ENCODE results near the gene MTCH1. TPM values are rescaled to one million over a fixed set of nuclear protein-coding genes. Genes with fewer than 3 reads are reported as not detected.
A peak's percentile ranks its signal among the peaks of the same experiment; 100 is the strongest.

The MTCH1 gene
- total RNA-seq, 2 donors from 2014 or later, result 97.9 to 133 TPM

DNA sequence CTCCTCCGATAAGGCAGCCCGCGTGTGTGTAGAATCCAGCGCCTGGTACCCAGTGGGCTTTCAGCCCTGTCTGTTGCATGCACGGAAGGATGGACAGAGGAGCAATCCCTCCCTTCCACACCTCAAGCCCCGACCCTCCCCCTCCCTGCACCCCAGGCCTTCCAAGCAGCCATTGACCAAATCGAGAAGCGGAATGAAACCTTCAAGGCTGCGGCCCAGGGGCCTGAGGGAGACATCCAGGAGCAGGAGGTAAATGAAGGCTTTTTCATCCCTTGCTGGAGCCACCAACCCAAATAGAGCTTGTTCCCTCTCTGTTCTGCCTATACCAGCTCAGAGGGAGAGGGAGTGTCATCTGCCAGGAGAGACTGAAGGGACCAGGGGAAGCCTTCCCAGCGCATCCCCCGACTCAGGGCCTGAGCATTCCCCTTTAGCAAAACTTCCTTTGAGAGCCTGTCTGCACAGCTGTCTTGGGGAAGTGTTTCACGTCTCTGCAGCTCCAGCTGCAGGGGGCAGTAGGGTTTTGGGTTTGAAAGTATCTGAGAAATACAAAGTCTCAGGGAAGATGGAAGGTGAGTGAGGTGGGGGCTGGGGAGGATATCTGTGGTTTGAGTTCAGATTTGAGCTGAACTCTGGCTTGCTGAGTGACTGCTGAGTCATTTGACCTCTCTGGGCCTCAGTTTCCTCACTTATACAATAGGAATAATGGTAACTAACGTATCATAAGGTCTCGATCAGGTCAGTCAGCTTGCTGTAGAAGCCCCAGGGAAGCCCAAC, 35.5 kb upstream of the MTCH1 start:
- Mint-ChIP-seq H3K36me3 (ENCODE audit: low read depth) (no peaks in the 10 kb centered on the region), H3K27ac (peak overlapping the region; percentile 96), H3K27me3 (no peaks in the 10 kb centered on the region), H3K4me1 (peaks cover 56% of the 10 kb centered on the region), H3K9me3 (no peaks in the 10 kb centered on the region), H3K4me3 (peak overlapping the region; percentile 78)
- peak; percentile 49 for ATAC-seq (replicated peaks)

DNA sequence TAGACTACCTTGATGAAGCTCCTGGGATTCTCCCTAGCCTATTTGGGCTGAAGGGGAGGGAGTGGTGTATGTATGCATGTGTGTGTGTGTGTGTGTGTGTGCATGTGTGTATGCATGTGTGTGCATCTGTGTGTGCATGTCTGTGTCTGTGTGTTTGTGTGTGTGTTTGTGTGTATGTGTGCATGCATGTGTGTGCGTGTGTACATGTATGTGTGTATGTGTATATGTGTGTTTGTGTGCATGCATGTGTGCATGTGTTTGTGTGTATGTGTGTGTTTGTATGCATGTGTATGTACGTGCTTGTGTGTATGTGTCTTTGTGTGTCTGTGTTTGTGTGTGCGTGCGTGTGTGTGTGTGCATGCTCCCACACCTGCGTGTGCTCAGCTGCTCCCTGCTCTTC, 34.8 kb upstream of the MTCH1 start:
- H3K27me3 Mint-ChIP-seq, result no peaks in the 10 kb centered on the region
- peaks cover 52% of the 10 kb centered on the region for H3K4me1 Mint-ChIP-seq
- H3K36me3 Mint-ChIP-seq (ENCODE audit: low read depth), result no peaks in the 10 kb centered on the region
- no peaks in the 10 kb centered on the region for H3K9me3 Mint-ChIP-seq
- ATAC-seq (replicated peaks), result no peak
- no peak overlapping the region for H3K4me3 Mint-ChIP-seq
- no peak overlapping the region for H3K27ac Mint-ChIP-seq

DNA sequence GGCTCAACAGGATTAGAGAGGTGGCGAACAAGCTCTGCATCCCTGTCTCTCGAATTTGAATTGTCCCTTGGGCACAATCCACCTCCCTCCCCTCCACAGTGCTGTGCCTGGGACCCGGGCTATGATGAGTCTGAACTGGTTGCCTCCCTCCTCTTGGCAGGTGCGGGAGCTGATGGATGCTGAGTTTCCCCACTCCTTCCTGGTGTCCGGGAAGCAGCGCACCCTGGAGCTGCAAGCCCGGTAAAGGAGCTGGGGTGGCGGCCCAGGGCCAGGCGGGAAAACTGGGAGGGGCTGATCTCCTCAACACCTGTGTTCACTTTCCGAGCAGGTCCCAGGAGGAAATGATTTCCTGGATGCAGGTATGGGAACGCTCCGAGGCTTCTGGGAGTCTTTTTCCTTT, 34.4 kb upstream of the MTCH1 start:
- Mint-ChIP-seq H3K4me3 (no peak overlapping the region), H3K9me3 (no peaks in the 10 kb centered on the region), H3K4me1 (peaks cover 50% of the 10 kb centered on the region), H3K36me3 (ENCODE audit: low read depth) (no peaks in the 10 kb centered on the region), H3K27me3 (no peaks in the 10 kb centered on the region), H3K27ac (no peak overlapping the region)
- ATAC-seq (replicated peaks), result no peak

DNA sequence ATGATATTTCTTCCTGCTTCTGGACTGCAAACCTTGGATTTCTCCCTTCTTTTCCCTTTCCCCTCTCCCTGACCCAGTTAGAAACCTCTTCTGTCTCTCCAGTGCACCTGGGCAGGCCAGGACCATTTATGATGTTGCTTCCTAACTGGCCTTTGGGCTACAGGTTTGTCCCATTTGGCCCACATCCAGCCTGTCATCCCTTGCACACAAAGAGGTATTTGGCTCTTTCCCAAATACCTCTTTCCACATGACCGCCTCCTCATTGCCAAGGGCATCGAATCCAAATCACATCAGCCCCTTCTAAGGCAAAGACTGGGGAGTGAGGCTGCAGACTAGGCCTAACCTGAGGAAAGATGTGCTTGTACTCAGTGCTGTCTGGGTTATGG, 33.1 kb upstream of the MTCH1 start:
- no peak overlapping the region for H3K4me3 Mint-ChIP-seq
- ATAC-seq (replicated peaks), result no peak
- H3K36me3 Mint-ChIP-seq (ENCODE audit: low read depth), result no peaks in the 10 kb centered on the region
- no peaks in the 10 kb centered on the region for H3K27me3 Mint-ChIP-seq
- peak overlapping the region; percentile 70 for H3K27ac Mint-ChIP-seq
- peaks cover 44% of the 10 kb centered on the region for H3K4me1 Mint-ChIP-seq
- H3K9me3 Mint-ChIP-seq, result no peaks in the 10 kb centered on the region

DNA sequence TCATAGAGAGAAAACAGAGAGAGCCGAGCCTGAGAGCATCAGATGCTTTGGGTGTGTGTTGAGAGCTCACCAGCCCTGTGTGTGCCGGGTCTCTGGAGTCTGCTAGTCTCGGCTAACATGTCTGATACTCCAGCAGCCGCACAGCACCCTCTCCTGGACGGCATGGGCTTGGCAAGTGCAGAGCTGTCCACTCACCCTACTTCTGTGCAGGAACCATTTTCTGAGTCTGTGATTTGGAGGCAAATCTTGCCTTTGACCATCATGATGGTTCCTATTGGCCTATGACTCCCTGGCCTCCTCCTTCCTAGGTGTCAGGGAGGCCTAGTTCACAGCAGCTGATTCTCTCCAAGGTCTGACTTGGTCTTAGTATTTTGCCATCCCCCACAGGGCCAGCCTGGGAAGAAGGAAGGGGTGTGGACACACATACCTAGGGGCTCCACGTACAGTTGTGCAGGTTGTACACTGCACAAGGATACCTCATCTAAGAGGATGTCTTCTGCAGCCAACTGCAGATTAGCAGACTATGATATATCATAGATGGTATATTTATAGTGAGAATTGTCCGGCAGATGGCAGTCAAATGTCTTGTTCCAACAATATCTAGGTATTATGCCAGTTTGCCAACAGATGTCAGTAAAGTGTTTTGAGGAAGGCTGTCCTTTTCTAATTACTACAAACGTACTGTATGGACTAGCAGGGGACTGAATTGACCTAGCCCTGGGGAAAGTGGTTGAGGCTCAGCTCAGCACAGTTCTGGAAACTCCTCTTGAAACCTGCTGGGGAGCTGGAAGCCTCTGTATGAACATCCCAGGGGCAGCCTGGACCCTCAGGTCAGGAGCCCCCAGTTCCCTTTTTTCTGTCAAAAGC, 32.4 kb upstream of the MTCH1 start:
- no peaks in the 10 kb centered on the region for H3K9me3 Mint-ChIP-seq
- no peaks in the 10 kb centered on the region for H3K36me3 Mint-ChIP-seq (ENCODE audit: low read depth)
- peak overlapping the region; percentile 70 for H3K27ac Mint-ChIP-seq
- peak overlapping the region; percentile 44 for H3K4me3 Mint-ChIP-seq
- H3K4me1 Mint-ChIP-seq, result peaks cover 38% of the 10 kb centered on the region
- ATAC-seq (replicated peaks), result peak; percentile 95
- no peaks in the 10 kb centered on the region for H3K27me3 Mint-ChIP-seq

DNA sequence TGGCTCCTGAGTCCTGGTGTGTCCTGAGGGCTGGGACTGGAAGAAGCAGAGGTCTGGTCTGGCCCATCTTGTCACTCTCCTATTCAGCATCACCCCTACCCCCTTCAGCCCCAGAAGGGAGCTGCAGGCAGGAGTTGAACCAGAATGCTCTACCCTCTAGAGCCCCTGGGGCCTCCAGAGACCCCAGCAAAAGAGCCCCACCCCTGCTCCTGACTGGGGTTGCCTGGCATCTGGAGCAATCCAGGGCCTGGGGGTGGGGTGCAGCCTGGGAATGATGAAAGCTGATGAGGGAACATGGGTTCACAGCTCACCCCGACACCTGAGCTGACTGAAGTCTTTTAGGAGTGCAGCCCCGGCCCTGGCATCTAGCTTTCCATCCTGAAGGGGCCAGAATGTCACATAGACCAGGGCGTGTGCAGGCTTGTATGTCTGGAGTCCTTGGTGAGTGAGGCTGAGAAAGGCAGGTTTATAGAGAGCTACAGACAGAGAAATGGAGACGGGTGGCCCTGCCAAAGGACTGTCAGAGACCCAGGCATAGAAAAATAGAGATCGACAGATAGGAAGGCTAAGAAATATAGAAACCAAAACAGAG, 31.7 kb upstream of the MTCH1 start:
- H3K27me3 Mint-ChIP-seq, result no peaks in the 10 kb centered on the region
- peaks cover 31% of the 10 kb centered on the region for H3K4me1 Mint-ChIP-seq
- peak overlapping the region; percentile 70 for H3K27ac Mint-ChIP-seq
- H3K36me3 Mint-ChIP-seq (ENCODE audit: low read depth), result no peaks in the 10 kb centered on the region
- no peak for ATAC-seq (replicated peaks)
- H3K4me3 Mint-ChIP-seq, result peak overlapping the region; percentile 44
- H3K9me3 Mint-ChIP-seq, result no peaks in the 10 kb centered on the region

DNA sequence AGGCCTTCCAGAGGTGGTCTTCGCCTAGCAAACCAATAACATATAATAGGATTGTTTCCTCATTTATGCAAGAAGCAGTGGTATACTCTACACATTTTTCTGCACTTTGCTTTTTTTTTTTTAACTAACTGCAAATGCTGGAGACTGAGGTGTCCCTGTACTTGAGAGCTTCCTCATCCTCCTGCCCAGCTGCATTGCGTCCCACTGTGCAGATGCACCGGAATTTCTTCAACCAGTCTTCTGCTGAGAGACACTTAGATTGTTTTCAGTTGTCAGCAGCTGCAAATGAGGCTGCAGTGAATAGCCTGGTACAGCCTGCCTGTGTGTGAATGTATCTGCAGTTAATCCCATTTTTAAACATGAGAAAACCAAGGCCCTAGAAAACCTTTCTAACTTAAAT, 31.0 kb upstream of the MTCH1 start:
- no peak overlapping the region for H3K27ac Mint-ChIP-seq
- no peak for ATAC-seq (replicated peaks)
- H3K4me3 Mint-ChIP-seq, result no peak overlapping the region
- peaks cover 26% of the 10 kb centered on the region for H3K4me1 Mint-ChIP-seq
- no peaks in the 10 kb centered on the region for H3K27me3 Mint-ChIP-seq
- no peaks in the 10 kb centered on the region for H3K9me3 Mint-ChIP-seq
- no peaks in the 10 kb centered on the region for H3K36me3 Mint-ChIP-seq (ENCODE audit: low read depth)

DNA sequence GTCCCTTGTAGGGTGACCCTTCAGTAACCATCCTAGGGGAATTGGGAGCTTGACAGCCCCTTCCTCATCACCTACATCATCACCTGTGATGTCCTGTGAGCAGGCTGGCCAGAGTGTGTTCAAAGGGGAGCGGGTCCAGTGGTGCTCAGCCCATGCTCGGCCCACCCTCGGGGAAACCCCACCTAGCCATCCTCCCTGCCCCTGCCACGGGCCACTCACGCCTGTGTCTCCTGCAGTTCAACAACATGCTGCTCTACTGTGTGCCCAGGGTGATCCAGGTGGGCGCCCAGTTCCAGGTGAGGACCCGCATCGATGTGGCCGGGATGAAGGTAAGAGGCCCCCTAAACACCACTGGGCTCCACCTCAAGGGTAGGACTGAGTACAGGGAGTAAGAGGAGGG, 29.5 kb upstream of the MTCH1 start:
- H3K36me3 Mint-ChIP-seq (ENCODE audit: low read depth), result no peaks in the 10 kb centered on the region
- H3K4me3 Mint-ChIP-seq, result no peak overlapping the region
- H3K27ac Mint-ChIP-seq, result peak overlapping the region; percentile 12
- ATAC-seq (replicated peaks), result no peak
- H3K4me1 Mint-ChIP-seq, result peaks cover 16% of the 10 kb centered on the region
- H3K9me3 Mint-ChIP-seq, result no peaks in the 10 kb centered on the region
- H3K27me3 Mint-ChIP-seq, result no peaks in the 10 kb centered on the region

DNA sequence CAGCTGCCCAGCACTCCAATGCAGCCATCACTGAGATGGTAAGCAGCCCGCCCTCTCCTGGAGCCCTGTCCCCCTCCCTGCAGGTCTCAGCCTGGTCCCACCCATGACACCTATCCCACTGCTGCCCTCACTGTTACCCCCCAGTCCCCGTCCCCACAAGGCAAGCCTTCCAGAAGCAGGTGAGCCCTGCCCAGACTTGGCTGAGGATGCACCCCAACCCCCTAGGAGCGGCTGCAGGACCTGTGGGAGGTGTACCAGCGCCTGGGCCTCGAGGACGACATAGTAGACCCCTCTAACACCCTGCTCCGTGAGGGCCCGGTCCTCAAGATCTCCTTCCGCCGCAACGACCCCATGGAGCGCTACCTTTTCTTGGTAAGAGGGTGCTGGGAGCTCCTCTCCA, 28.7 kb upstream of the MTCH1 start:
- no peak overlapping the region for H3K4me3 Mint-ChIP-seq
- no peaks in the 10 kb centered on the region for H3K27me3 Mint-ChIP-seq
- ATAC-seq (replicated peaks), result no peak
- H3K4me1 Mint-ChIP-seq, result peaks cover 16% of the 10 kb centered on the region
- H3K36me3 Mint-ChIP-seq (ENCODE audit: low read depth), result no peaks in the 10 kb centered on the region
- H3K27ac Mint-ChIP-seq, result no peak overlapping the region
- H3K9me3 Mint-ChIP-seq, result no peaks in the 10 kb centered on the region

DNA sequence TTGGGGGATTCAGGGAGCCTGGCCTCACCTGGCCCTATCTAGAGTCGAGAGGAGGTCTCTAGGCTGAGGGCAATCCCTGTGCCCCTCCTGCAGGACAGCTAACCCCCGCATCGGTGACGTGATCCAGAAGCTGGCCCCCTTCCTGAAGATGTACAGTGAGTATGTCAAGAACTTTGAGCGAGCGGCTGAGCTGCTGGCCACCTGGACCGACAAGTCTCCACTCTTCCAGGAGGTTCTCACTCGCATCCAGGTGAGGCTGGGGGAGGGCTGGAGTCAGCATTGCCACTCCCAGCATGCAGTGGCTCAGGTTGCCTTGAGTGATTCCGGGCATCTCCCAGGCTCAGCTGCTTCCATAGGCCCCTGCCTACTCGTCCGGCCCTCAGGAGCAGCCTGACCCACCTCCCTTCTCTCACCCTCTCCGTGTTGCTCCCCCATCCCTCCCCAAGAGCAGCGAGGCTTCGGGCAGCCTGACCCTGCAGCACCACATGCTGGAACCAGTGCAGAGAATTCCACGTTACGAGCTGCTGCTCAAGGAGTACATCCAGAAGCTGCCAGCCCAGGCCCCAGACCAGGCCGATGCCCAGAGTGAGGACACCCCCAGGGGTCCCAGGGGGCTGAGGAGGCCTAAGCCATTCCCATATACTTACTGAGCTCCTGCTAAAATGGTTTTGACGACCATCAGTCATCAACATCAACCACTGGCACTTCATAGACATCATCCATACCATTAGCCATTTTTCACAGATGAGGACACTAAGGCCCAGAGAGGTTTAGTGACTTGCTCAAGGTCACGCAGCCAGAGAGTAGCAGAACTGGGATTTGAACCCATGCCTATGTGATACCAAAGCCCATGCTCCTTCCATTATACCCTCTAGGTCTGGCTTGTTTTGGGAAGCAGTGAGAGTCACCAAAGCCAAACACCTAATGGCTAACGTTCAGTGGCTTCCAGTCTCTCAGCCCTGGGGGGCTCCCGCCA, 27.8 kb upstream of the MTCH1 start:
- H3K36me3 Mint-ChIP-seq (ENCODE audit: low read depth), result no peaks in the 10 kb centered on the region
- no peaks in the 10 kb centered on the region for H3K9me3 Mint-ChIP-seq
- no peak overlapping the region for H3K4me3 Mint-ChIP-seq
- H3K4me1 Mint-ChIP-seq, result peaks cover 12% of the 10 kb centered on the region
- ATAC-seq (replicated peaks), result no peak
- no peak overlapping the region for H3K27ac Mint-ChIP-seq
- H3K27me3 Mint-ChIP-seq, result no peaks in the 10 kb centered on the region

DNA sequence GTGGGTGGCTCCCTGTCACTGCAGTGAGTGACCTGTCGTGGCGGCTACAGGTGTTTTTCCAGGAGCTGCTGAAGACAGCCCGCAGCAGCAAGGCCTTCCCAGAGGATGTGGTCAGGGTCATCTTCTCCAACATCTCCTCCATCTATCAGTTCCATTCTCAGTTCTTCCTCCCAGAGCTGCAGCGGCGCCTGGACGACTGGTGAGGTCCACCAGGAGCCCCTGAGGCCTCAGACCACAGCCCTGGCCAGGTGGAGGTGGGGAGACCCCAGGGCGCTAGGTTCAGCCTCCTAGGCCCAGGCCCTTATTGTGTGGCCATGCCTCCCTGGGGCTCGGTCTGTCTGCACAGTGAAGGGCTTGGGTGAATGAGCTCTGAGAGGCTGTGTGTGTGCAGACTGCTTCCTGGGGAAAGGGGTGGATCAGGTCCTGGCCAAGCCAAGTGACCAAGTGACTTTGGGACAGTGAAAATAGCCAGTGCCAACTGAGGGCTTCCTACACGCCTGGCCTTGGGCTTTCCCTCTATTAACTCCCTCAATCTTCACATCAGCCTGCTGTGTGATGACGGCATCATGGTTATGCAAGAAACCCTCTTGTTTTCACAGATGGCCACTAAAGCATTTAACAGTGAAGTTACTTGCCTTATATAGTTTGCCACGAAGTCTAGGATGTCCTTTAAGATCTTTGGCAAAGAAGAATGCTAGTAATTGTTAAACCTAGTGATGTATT, 25.8 kb upstream of the MTCH1 start:
- Mint-ChIP-seq H3K4me1 (peaks cover under 1% of the 10 kb centered on the region), H3K27me3 (no peaks in the 10 kb centered on the region), H3K27ac (no peak overlapping the region), H3K4me3 (no peak overlapping the region), H3K36me3 (ENCODE audit: low read depth) (no peaks in the 10 kb centered on the region), H3K9me3 (no peaks in the 10 kb centered on the region)
- peak; percentile 18 for ATAC-seq (replicated peaks)

DNA sequence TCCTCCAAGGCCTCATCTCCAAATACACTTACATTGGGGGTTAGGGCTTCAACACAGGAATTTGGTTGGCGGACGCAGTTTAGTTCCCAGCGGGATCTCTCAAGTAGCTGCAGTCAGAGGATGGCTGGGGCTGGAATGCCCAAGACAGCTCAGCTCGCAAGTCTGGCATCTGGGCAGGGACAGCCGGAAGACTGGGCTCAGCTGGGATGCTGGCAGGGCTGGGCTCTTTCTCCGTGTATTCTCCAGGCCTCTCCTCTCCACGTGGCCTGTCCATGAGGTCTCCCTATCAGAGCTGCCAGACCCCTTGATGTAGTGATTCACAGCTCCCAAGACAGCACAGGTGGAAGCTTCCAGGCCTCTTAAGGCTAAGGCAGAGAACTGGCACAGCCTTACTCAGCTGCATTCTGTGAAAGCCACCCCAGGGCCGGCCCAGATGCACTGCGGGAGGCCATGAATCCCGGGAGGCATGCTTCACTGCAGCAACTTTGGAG, 24.5 kb upstream of the MTCH1 start:
- H3K27ac Mint-ChIP-seq, result no peak overlapping the region
- H3K4me1 Mint-ChIP-seq, result peaks cover 9% of the 10 kb centered on the region
- H3K27me3 Mint-ChIP-seq, result no peaks in the 10 kb centered on the region
- no peak overlapping the region for H3K4me3 Mint-ChIP-seq
- no peak for ATAC-seq (replicated peaks)
- H3K9me3 Mint-ChIP-seq, result no peaks in the 10 kb centered on the region
- no peaks in the 10 kb centered on the region for H3K36me3 Mint-ChIP-seq (ENCODE audit: low read depth)

All from activated T-helper 17 cell treated with anti-CD3 and anti-CD28 coated beads, Interleukin-2, amount 50 U/mL, for 72 hours (primary cell).